Thyroid gland (tissue), 4 donors: Measurements from ENCODE around the gene JADE3.

Source experiments
- POLR2A ChIP-seq, 2 donors: fragments of 450-650 bp; IDR thresholded peaks; one replicate each; pipeline ENCODE4 v1.6.1; 2017; ENCODE audit warnings: antibody characterized with exemption in 2 of 2, mild to moderate bottlenecking in 2 of 2, moderate library complexity in 1 of 2
- TF ChIP-seq, protein P1 (sequence below), 6 experiments: fragments of 200-600 bp in 3 of 6; fragments of 450-650 bp in 3 of 6; sonication (generic) in 3 of 6; IDR thresholded peaks; one replicate each; pipeline ENCODE4 v1.5.1; 2016 to 2019; ENCODE audit warnings: antibody characterized with exemption in 6 of 6, mild to moderate bottlenecking in 2 of 6, inconsistent platforms in 1 of 6, moderate library complexity in 1 of 6

DNA sequence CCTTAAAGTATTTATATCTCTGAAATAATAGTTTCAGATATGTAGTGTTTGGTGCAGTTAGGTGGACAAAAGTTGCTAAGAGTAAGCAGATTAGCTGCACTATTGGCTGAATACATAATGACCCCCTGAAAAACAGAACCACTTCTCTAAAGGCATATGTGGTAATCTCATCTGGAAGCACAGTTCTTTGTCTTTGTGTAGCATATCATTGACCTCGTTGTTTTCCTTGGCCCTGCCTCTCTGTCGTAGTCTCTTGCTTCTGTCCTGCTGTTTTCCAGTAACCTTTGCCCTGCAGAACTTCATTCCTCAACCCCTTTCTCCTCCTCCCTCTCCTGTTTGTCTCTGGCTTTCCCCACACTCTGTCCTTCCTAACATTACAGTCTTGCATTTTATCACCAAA lies 41.4 kb downstream of the JADE3 start:
- TF ChIP-seq, protein P1, sequence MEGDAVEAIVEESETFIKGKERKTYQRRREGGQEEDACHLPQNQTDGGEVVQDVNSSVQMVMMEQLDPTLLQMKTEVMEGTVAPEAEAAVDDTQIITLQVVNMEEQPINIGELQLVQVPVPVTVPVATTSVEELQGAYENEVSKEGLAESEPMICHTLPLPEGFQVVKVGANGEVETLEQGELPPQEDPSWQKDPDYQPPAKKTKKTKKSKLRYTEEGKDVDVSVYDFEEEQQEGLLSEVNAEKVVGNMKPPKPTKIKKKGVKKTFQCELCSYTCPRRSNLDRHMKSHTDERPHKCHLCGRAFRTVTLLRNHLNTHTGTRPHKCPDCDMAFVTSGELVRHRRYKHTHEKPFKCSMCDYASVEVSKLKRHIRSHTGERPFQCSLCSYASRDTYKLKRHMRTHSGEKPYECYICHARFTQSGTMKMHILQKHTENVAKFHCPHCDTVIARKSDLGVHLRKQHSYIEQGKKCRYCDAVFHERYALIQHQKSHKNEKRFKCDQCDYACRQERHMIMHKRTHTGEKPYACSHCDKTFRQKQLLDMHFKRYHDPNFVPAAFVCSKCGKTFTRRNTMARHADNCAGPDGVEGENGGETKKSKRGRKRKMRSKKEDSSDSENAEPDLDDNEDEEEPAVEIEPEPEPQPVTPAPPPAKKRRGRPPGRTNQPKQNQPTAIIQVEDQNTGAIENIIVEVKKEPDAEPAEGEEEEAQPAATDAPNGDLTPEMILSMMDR (IDR thresholded peaks at IDR 0.05) = no peak
- TF ChIP-seq POLR2A (IDR thresholded peaks at IDR 0.05) = no peak
